ENCODE data around the gene TMEM242. TPM values are rescaled to one million over a fixed set of nuclear protein-coding genes. Genes with fewer than 3 reads are reported as not detected.

The TMEM242 gene
- total and polyA plus RNA-seq, 10 of the 15 experiments (the other 5 are each of a cell fraction or from before 2014, with no cell fraction given), result 2.8 to 9.8 (median 5.5) TPM

- H3K9me3 ChIP-seq (replicated peaks; ENCODE audit: control insufficient read depth, insufficient read depth, low read length), result no peaks in the 10 kb centered on the region
- FAIRE-seq (no peak), ATAC-seq (no peak), DNase-seq (ENCODE audit: low read depth, low spot score) (no peak)
- H2AFZ ChIP-seq (ENCODE audit: control insufficient read depth, low read depth, low read length), result no peak overlapping the region
- H3K79me2 ChIP-seq (ENCODE audit: control insufficient read depth, insufficient read depth, low read length), result no peaks in the 10 kb centered on the region
- ChIA-PET CTCF (interaction anchor here (1.5 kb wide), 1 partner anchor 19 kb away, joined by 3 read pairs; no protein-coding TSS in a partner anchor), RAD21 (ENCODE audit: unreplicated experiment) (interaction anchor here (1.1 kb wide), 1 partner anchor 20 kb away, joined by 3 read pairs; no protein-coding TSS in a partner anchor), SMC1A (ENCODE audit: uncharacterized antibody, unreplicated experiment) (interaction anchor here (0.7 kb wide), 1 partner anchor 142 kb away, joined by 3 read pairs; no protein-coding TSS in a partner anchor), POLR2A (interaction anchor here (0.7 kb wide), 1 partner anchor 1013 kb away, joined by 6 read pairs; no protein-coding TSS in a partner anchor)
- H3K4me3 ChIP-seq, result no peak overlapping the region
- H3K4me1 ChIP-seq (ENCODE audit: control insufficient read depth, insufficient read depth, low read length), result no peaks in the 10 kb centered on the region
- no peak overlapping the region for H3K27ac ChIP-seq (ENCODE audit: control insufficient read depth, insufficient read depth)
- H3K9ac ChIP-seq (ENCODE audit: control insufficient read depth, insufficient read depth, low read length), result no peak overlapping the region
- intact Hi-C loops (cut with micrococcal nuclease; ENCODE audit: unreplicated experiment) (no loop called here), in situ Hi-C loops (cut with MboI) (no loop called here)
- H4K20me1 ChIP-seq (ENCODE audit: control insufficient read depth, insufficient read depth), result no peaks in the 10 kb centered on the region
- H3K36me3 ChIP-seq (ENCODE audit: control insufficient read depth in 2 of 2, insufficient read depth in 2 of 2, low read length in 1 of 2), result peaks cover 0 to 2% of the 10 kb centered on the region in 2 experiments; a peak in 2 of 4 replicates
- no peak overlapping the region for H3K4me2 ChIP-seq (ENCODE audit: control insufficient read depth, insufficient read depth)
- WGBS (ENCODE audit: insufficient coverage, insufficient replicate concordance, low lambda C conversion rate, missing lambda C conversion rate), result 93% methylated on average over 2 of the region's 2 CpGs
- no peaks in the 10 kb centered on the region for H3K27me3 ChIP-seq (replicated peaks in 1 of 2; ENCODE audit: control insufficient read depth in 2 of 2, insufficient read depth in 2 of 2, low read length in 1 of 2)
- BruUV-seq (replicated peaks), result no TSS peak
- TF ChIP-seq ZBTB40 (IDR thresholded peaks at IDR 0.05; ENCODE audit: borderline replicate concordance) (no peak), IRF4 (IDR thresholded peaks at IDR 0.05; ENCODE audit: low read depth, low read length) (no peak), CBFB (IDR thresholded peaks at IDR 0.05; ENCODE audit: low read depth) (no peak), REST (IDR thresholded peaks at IDR 0.05; ENCODE audit: low read depth, low read length) (no peak), USF2 (IDR thresholded peaks at IDR 0.05; ENCODE audit: borderline replicate concordance, low read depth, low read length) (no peak), PAX5 (IDR thresholded peaks at IDR 0.05; ENCODE audit: borderline replicate concordance, low read depth, low read length) (no peak), TBL1XR1 (IDR thresholded peaks at IDR 0.05; ENCODE audit: low read depth, low read length) (no peak), ZNF274 (IDR thresholded peaks at IDR 0.05; ENCODE audit: insufficient read depth, insufficient read length) (no peak), ZNF384 (IDR thresholded peaks at IDR 0.05; ENCODE audit: borderline replicate concordance, low read depth, low read length) (no peak), TCF7 (IDR thresholded peaks at IDR 0.05; ENCODE audit: borderline replicate concordance) (no peak), ATF7 (IDR thresholded peaks at IDR 0.05; ENCODE audit: low read depth) (no peak), CHD1 (IDR thresholded peaks at IDR 0.05; ENCODE audit: low read depth, low read length) (no peak), RUNX3 (IDR thresholded peaks at IDR 0.05; ENCODE audit: low read length) (no peak), PAX8 (IDR thresholded peaks at IDR 0.05) (no peak), MEF2B (IDR thresholded peaks at IDR 0.05; ENCODE audit: partially characterized antibody, poor library complexity, severe bottlenecking) (no peak), KLF5 (IDR thresholded peaks at IDR 0.05; ENCODE audit: partially characterized antibody) (no peak), NFIC (IDR thresholded peaks at IDR 0.05; ENCODE audit: low read depth, low read length) (no peak)
Observed at GRCh38 chr6:157294654-157295053, 28.7 kb downstream of the TMEM242 start.
